HG02884 (cell line): ENCODE measurements around the gene MACROH2A1.

Source experiments
- ATAC-seq: cut with Tn5 transposase; IDR thresholded peaks from one replicate; pipeline ENCODE4 v1.9.1; 2021; ENCODE audit warnings: mild to moderate bottlenecking, moderate library complexity; ENCODE audit not compliant: unreplicated experiment

MACROH2A1 gene

GRCh38 chr5:135296900-135297816 lies 101.9 kb downstream of the MACROH2A1 start:
- no peak for ATAC-seq

GRCh38 chr5:135295852-135296251 lies 103.2 kb downstream of the MACROH2A1 start:
- ATAC-seq: no peak

GRCh38 chr5:135294793-135295192 lies 104.2 kb downstream of the MACROH2A1 start:
- no peak for ATAC-seq

GRCh38 chr5:135289651-135290050 lies 109.4 kb downstream of the MACROH2A1 start:
- no peak for ATAC-seq

- ATAC-seq: no peak
Measured at GRCh38 chr5:135287551-135287950, 111.5 kb downstream of the MACROH2A1 start.
